Stomach (tissue), 4 donors: ENCODE results near the gene GMDS.

Source experiments
- POLR2A ChIP-seq, 4 donors: fragments of 450-650 bp; IDR thresholded peaks; one replicate each; pipeline ENCODE4 v1.6.1; 2016; ENCODE audit warnings: antibody characterized with exemption in 4 of 4, control low read depth in 2 of 4, mild to moderate bottlenecking in 1 of 4, moderate library complexity in 1 of 4
- POLR2AphosphoS5 ChIP-seq, 3 donors: sonication (generic); formaldehyde crosslinking; IDR thresholded peaks; one replicate each; pipeline ENCODE4 v1.6.1; 2016; ENCODE audit warnings: antibody characterized with exemption in 3 of 3
- TF ChIP-seq, protein P1 (sequence below), 7 experiments: fragments of 450-650 bp in 4 of 7; fragments of 200-600 bp in 3 of 7; sonication (generic) in 3 of 7; IDR thresholded peaks; one replicate each; pipeline ENCODE4 v1.5.1; 2016 to 2019; ENCODE audit warnings: antibody characterized with exemption in 7 of 7, control low read depth in 2 of 7, mild to moderate bottlenecking in 1 of 7

GRCh38 chr6:2021713-2022125, 223.7 kb downstream of the GMDS start:
- TF ChIP-seq, protein P1, sequence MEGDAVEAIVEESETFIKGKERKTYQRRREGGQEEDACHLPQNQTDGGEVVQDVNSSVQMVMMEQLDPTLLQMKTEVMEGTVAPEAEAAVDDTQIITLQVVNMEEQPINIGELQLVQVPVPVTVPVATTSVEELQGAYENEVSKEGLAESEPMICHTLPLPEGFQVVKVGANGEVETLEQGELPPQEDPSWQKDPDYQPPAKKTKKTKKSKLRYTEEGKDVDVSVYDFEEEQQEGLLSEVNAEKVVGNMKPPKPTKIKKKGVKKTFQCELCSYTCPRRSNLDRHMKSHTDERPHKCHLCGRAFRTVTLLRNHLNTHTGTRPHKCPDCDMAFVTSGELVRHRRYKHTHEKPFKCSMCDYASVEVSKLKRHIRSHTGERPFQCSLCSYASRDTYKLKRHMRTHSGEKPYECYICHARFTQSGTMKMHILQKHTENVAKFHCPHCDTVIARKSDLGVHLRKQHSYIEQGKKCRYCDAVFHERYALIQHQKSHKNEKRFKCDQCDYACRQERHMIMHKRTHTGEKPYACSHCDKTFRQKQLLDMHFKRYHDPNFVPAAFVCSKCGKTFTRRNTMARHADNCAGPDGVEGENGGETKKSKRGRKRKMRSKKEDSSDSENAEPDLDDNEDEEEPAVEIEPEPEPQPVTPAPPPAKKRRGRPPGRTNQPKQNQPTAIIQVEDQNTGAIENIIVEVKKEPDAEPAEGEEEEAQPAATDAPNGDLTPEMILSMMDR (IDR thresholded peaks at IDR 0.05): no peak
- peak in 1 of 3 donors; percentile 68 for TF ChIP-seq POLR2AphosphoS5 (IDR thresholded peaks at IDR 0.05)
- no peak for TF ChIP-seq POLR2A (IDR thresholded peaks at IDR 0.05)
